HCT116 (cell line): ENCODE measurements around the gene TENM3. TPM values are rescaled to one million over a fixed set of nuclear protein-coding genes. Genes with fewer than 3 reads are reported as not detected.
A peak's percentile ranks its signal among the peaks of the same experiment; 100 is the strongest.

Source experiments
- ATAC-seq: fragments of 200-7000 bp; cut with Tn5 transposase; 2 replicates; pipeline ENCODE4 v1.9.1; 2020; ENCODE audit warnings: mild to moderate bottlenecking, moderate library complexity
- BruUV-seq: library from RNA; stranded (reverse); fragments of 400-500 nt; replicated peaks from 2 replicates; lab custom pipeline; 2021; lab: Mats Ljungman, UMichigan
- CTCF ChIA-PET: fragments of 300-600 bp; sonication (Branson Sonifier 250); formaldehyde crosslinking; loops from one replicate; lab custom pipeline; 2021; ENCODE audit warnings: antibody characterized with exemption; lab: Charles Lee
- POLR2A ChIA-PET: fragments of 300-600, 350-600 bp; sonication (Branson Sonifier 250); formaldehyde crosslinking; loops from one replicate; lab custom pipeline; 2021; ENCODE audit warnings: antibody characterized with exemption; lab: Charles Lee
- RAD21 ChIA-PET, 2 experiments: fragments of 300-600 bp; sonication (Branson Sonifier 250); formaldehyde crosslinking; loops; one replicate each; lab custom pipeline; 2023; ENCODE audit warnings: low total read pairs in 2 of 2; ENCODE audit not compliant: uncharacterized antibody in 2 of 2, unreplicated experiment in 2 of 2, low non-redundant PET in 1 of 2; lab: Charles Lee
- DNase-seq: peaks from one replicate; pipeline ENCODE4 v3.0.0-alpha.2; 2010; ENCODE audit warnings: low read depth, low spot score
- H2AFZ ChIP-seq: fragments of 200-600 bp; shearing (Covaris generic), sonication (generic); 2 replicates; pipeline ENCODE4 v1.6.1; 2017; ENCODE audit warnings: low read depth, mixed run types, mixed read lengths, antibody characterized with exemption, low read length; ENCODE audit not compliant: poor library complexity, severe bottlenecking
- H3K27ac ChIP-seq: 2 replicates; pipeline ENCODE4 v1.5.1; 2012; ENCODE audit warnings: low read depth, low read length
- H3K27me3 ChIP-seq: fragments of 200-600 bp; sonication (generic); 2 replicates; pipeline ENCODE4 v1.6.1; 2016; ENCODE audit warnings: mixed run types, low read length, mixed read lengths; ENCODE audit not compliant: insufficient read depth
- H3K36me3 ChIP-seq, 2 experiments: fragments of 200-500 bp in 1 of 2; fragments of 200-600 bp in 1 of 2; sonication (Bioruptor generic) in 1 of 2; sonication (generic) in 1 of 2; 2 replicates each; pipeline versions ENCODE4 v1.5.1 to v1.6.1; 2014 to 2016; ENCODE audit warnings: low read length in 2 of 2, inconsistent platforms in 1 of 2, mixed read lengths in 1 of 2, mixed run types in 1 of 2; ENCODE audit not compliant: insufficient read depth in 2 of 2, control insufficient read depth in 1 of 2
- H3K4me1 ChIP-seq, 2 experiments: fragments of 200-600 bp in 1 of 2; sonication (generic) in 1 of 2; 2 replicates each; pipeline versions ENCODE4 v1.5.1 to v1.6.1; 2012 to 2017; ENCODE audit warnings: low read length in 2 of 2, inconsistent platforms in 1 of 2, mild to moderate bottlenecking in 1 of 2, mixed read lengths in 1 of 2, mixed run types in 1 of 2, moderate library complexity in 1 of 2; ENCODE audit not compliant: insufficient read depth in 2 of 2, control insufficient read depth in 1 of 2
- H3K4me2 ChIP-seq: fragments of 200-600 bp; sonication (generic); 2 replicates; pipeline ENCODE4 v1.6.1; 2017; ENCODE audit warnings: mixed run types, low read length, mixed read lengths
- H3K4me3 ChIP-seq, 2 experiments: fragments of 200-600 bp in 1 of 2; sonication (generic) in 1 of 2; replicated peaks in 1 of 2; 2 replicates each; pipeline ENCODE4 v1.5.1; 2011 to 2016; ENCODE audit warnings: low read length in 2 of 2, control low read depth in 1 of 2, low read depth in 1 of 2, mild to moderate bottlenecking in 1 of 2, mixed read lengths in 1 of 2, mixed run types in 1 of 2
- H3K79me2 ChIP-seq: fragments of 200-600 bp; sonication (generic); 2 replicates; pipeline ENCODE4 v1.6.1; 2017; ENCODE audit warnings: mild to moderate bottlenecking, mixed run types, low read length, moderate library complexity, mixed read lengths; ENCODE audit not compliant: insufficient read depth
- H3K9ac ChIP-seq: fragments of 200-600 bp; sonication (generic); 2 replicates; pipeline ENCODE4 v1.6.1; 2016; ENCODE audit warnings: low read length, mixed read lengths
- H3K9me2 ChIP-seq: fragments of 200-600 bp; sonication (generic), shearing (Covaris generic); 2 replicates; pipeline ENCODE4 v1.6.1; 2017; ENCODE audit warnings: mixed run types, mild to moderate bottlenecking, moderate library complexity; ENCODE audit not compliant: insufficient read depth
- H3K9me3 ChIP-seq, 2 experiments: fragments of 200-500 bp in 1 of 2; fragments of 200-600 bp in 1 of 2; sonication (Bioruptor generic) in 1 of 2; sonication (generic) in 1 of 2; 2 replicates each; pipeline ENCODE4 v1.6.1; 2014 to 2017; ENCODE audit warnings: low read length in 2 of 2, mixed read lengths in 2 of 2, inconsistent platforms in 1 of 2, low read depth in 1 of 2, mild to moderate bottlenecking in 1 of 2, mixed run types in 1 of 2, moderate library complexity in 1 of 2; ENCODE audit not compliant: control insufficient read depth in 1 of 2, insufficient read depth in 1 of 2
- H4K20me1 ChIP-seq: fragments of 200-600 bp; sonication (generic), shearing (Covaris generic); 2 replicates; pipeline ENCODE4 v1.6.1; 2017; ENCODE audit warnings: mixed run types, mild to moderate bottlenecking, moderate library complexity; ENCODE audit not compliant: insufficient read depth
- CEBPB ChIP-seq: IDR thresholded peaks from 2 replicates; pipeline ENCODE4 v1.6.1; 2012; ENCODE audit warnings: low read depth
- CTCF ChIP-seq, 3 experiments: fragments of 200-600 bp in 1 of 3; sonication (generic) in 1 of 3; IDR thresholded peaks in 2 of 3; conservative IDR thresholded peaks in 1 of 3; 2 replicates each; pipeline ENCODE4 v1.5.1; 2012 to 2017; ENCODE audit warnings: low read depth in 2 of 3, low read length in 2 of 3, antibody characterized with exemption in 1 of 3, borderline replicate concordance in 1 of 3, control low read depth in 1 of 3, mild to moderate bottlenecking in 1 of 3, mixed read lengths in 1 of 3, mixed run types in 1 of 3, moderate library complexity in 1 of 3; ENCODE audit not compliant: insufficient read depth in 1 of 3
- ELF1 ChIP-seq: IDR thresholded peaks from 2 replicates; pipeline ENCODE4 v1.6.1; 2012; ENCODE audit warnings: low read depth, borderline replicate concordance
- EZH2phosphoT487 ChIP-seq: fragments of 200-600 bp; IDR thresholded peaks from 2 replicates; pipeline ENCODE4 v1.6.1; 2018; ENCODE audit warnings: antibody characterized with exemption, borderline replicate concordance
- FOSL1 ChIP-seq: IDR thresholded peaks from 2 replicates; pipeline ENCODE4 v1.6.1; 2012; ENCODE audit warnings: low read depth
- POLR2A ChIP-seq: IDR thresholded peaks from 2 replicates; pipeline ENCODE4 v1.7.0; 2011; ENCODE audit warnings: borderline replicate concordance; ENCODE audit not compliant: insufficient read depth, insufficient read length; ENCODE audit errors: extremely low read depth
- POLR2AphosphoS5 ChIP-seq: IDR thresholded peaks from 2 replicates; pipeline ENCODE4 v1.6.1; 2011; ENCODE audit warnings: mild to moderate bottlenecking, low read depth, low read length, moderate library complexity
- RAD21 ChIP-seq: IDR thresholded peaks from 2 replicates; pipeline ENCODE4 v1.6.1; 2012; ENCODE audit warnings: low read depth, mild to moderate bottlenecking
- YY1 ChIP-seq: IDR thresholded peaks from 2 replicates; pipeline ENCODE4 v1.6.1; 2011; ENCODE audit warnings: low read length, low read depth, moderate library complexity, mild to moderate bottlenecking; ENCODE audit not compliant: insufficient replicate concordance; ENCODE audit errors: extremely low read depth
- ZFX ChIP-seq: fragments of 450-650 bp; IDR thresholded peaks from 2 replicates; pipeline ENCODE4 v1.6.1; 2017
- intact Hi-C: fragments of 100-400 bp; cut with micrococcal nuclease; formaldehyde crosslinking; loops from 2 replicates; pipeline ENCODE4 v1.10.0; 2022
- total RNA-seq: library from RNA; stranded (reverse); gene quantifications from one replicate; pipeline ENCODE4 v1.2.1, GENCODE V29; 2021; ENCODE audit not compliant: unreplicated experiment

Gene TENM3
- total RNA-seq, 1 experiment from 2014 or later, result 0.54 TPM

DNA sequence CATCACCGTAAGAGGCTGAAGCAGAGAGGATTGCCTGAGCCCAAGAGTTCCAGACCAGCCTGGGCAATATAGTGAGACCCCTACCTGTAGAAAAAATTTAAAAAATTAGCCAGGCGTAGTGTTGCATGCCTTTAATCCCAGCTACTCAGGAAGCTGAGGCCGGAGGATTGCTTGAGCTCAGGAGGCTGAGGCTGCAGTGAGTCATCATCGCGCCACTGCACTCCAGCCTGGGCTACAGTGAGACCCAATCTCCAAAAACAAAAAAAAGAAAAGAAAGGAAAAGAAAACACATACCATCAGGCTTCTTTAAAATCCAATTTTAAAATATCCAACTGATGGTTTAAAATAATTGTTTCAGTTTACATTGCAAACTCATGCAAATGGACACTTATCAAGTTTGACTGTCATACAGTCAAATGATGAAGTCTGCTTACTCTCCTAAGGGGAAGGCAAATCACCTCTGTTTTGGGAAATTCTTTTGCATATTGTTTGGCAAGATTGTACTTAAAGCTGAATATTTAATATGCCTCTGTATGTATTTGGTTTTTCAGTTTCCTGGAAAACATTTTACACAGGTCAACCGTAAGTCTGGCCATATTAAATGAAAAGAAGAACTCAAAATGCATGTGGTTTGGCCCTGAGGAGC, 23.7 kb upstream of the TENM3 start:
- Histone ChIP-seq H3K4me3 (no peak overlapping the region), H3K4me1 (no peaks in the 10 kb centered on the region), H3K4me2 (no peak overlapping the region), H3K9ac (no peak overlapping the region), H3K79me2 (no peaks in the 10 kb centered on the region), H4K20me1 (no peaks in the 10 kb centered on the region), H2AFZ (no peak overlapping the region), H3K36me3 (no peaks in the 10 kb centered on the region), H3K9me2 (no peaks in the 10 kb centered on the region), H3K27ac (no peak overlapping the region), H3K9me3 (no peaks in the 10 kb centered on the region), H3K27me3 (no peaks in the 10 kb centered on the region; the same call in 1 of the 2 replicates)
- BruUV-seq, result no TSS peak
- no peak for TF ChIP-seq POLR2AphosphoS5
- TF ChIP-seq YY1, result no peak
- TF ChIP-seq CEBPB, result no peak
- no peak for TF ChIP-seq EZH2phosphoT487
- no peak for TF ChIP-seq ELF1
- no peak for TF ChIP-seq RAD21
- no peak for TF ChIP-seq CTCF (IDR thresholded peaks at IDR 0.05 in 2 of 3, conservative IDR thresholded peaks at IDR 0.05 in 1 of 3; ENCODE audit: borderline replicate concordance in 1 of 3, insufficient read depth in 1 of 3, low read depth in 2 of 3, low read length in 2 of 3)
- no peak for TF ChIP-seq POLR2A
- TF ChIP-seq ZFX, result no peak
- no peak for TF ChIP-seq FOSL1
- RAD21 ChIA-PET, result no interaction called here
- no peak for DNase-seq
- intact Hi-C loops, result no loop called here
- POLR2A ChIA-PET, result interaction anchor here (0.7 kb wide), 1 partner anchor 49 kb away, joined by 4 read pairs; no protein-coding TSS in a partner anchor
- peak; percentile 46; the same call in 1 of the 2 replicates for ATAC-seq
- CTCF ChIA-PET, result no interaction called here
